AML-193 (cell line): ENCODE measurements around the gene EVPL.

Experiments
- DNase-seq, 2 experiments: peaks; one replicate each; lab custom pipeline; 2025; lab: John Stamatoyannopoulos, UW

Gene EVPL

GRCh38 chr17:75959839-75960511 is 67.1 kb downstream of the EVPL start:
- DNase-seq: no peak

- no peak for DNase-seq
Measured at GRCh38 chr17:75959051-75959838, 67.9 kb downstream of the EVPL start.
